Mesothelial cell of epicardium (in vitro differentiated cells): Measurements from ENCODE around the gene TBX15. TPM values are rescaled to one million over a fixed set of nuclear protein-coding genes. Genes with fewer than 3 reads are reported as not detected.
"Not testable (repeated sequence)": the region's sequence is repeated elsewhere in the genome, so short reads cannot be mapped to it uniquely, and the experiment has no call there.

ENCODE experiments used
- DNase-seq, 2 experiments: peaks; one replicate each; pipeline ENCODE4 v3.0.0; 2021; ENCODE audit warnings: low spot score in 2 of 2; ENCODE audit not compliant: unreplicated experiment in 2 of 2
- H3K27ac Mint-ChIP-seq: 2 replicates; pipeline ENCODE4 v1.8.0; 2021; ENCODE audit warnings: mixed read lengths
- H3K27me3 Mint-ChIP-seq: 2 replicates; pipeline ENCODE4 v1.8.0; 2021; ENCODE audit warnings: low read depth, mixed read lengths
- H3K36me3 Mint-ChIP-seq: 2 replicates; pipeline ENCODE4 v1.8.0; 2021; ENCODE audit warnings: mixed read lengths
- H3K4me1 Mint-ChIP-seq: 2 replicates; pipeline ENCODE4 v1.8.0; 2021; ENCODE audit warnings: mixed read lengths
- H3K4me3 Mint-ChIP-seq: 2 replicates; pipeline ENCODE4 v1.8.0; 2021; ENCODE audit warnings: mild to moderate bottlenecking, moderate library complexity, mixed read lengths
- H3K9me3 Mint-ChIP-seq: 2 replicates; pipeline ENCODE4 v1.8.0; 2021; ENCODE audit warnings: mixed read lengths
- total RNA-seq: library from RNA; stranded (reverse); gene quantifications from 3 replicates; pipeline ENCODE4 v1.2.1, GENCODE V29; 2021
- TF ChIP-seq, protein P1 (sequence below): fragments of 200-600 bp; sonication (generic); IDR thresholded peaks from one replicate; pipeline ENCODE4 v1.5.0; 2021; ENCODE audit warnings: antibody characterized with exemption; ENCODE audit not compliant: unreplicated experiment

Gene TBX15
- total RNA-seq, 1 donor from 2014 or later = not detected

DNA sequence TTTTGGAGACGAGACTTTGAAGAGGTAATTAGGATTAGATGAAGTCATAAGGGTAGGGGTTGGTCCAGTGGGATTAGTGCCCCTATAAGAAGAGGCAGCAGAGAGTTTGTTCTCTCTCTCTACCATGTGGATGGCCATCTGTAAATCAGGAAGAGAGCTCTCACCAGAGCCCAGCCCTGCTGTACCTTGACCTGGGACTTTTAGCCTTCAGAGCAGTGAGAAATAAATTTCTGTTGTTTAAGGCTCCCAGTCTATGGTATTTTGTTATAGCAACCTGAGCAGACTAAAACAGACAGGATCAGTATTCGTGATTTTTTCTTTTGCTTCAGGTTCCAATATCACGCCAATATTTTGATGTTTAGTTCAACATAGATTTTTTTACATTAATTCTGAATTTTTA lies 30.0 kb downstream of the TBX15 start:
- TF ChIP-seq, protein P1, sequence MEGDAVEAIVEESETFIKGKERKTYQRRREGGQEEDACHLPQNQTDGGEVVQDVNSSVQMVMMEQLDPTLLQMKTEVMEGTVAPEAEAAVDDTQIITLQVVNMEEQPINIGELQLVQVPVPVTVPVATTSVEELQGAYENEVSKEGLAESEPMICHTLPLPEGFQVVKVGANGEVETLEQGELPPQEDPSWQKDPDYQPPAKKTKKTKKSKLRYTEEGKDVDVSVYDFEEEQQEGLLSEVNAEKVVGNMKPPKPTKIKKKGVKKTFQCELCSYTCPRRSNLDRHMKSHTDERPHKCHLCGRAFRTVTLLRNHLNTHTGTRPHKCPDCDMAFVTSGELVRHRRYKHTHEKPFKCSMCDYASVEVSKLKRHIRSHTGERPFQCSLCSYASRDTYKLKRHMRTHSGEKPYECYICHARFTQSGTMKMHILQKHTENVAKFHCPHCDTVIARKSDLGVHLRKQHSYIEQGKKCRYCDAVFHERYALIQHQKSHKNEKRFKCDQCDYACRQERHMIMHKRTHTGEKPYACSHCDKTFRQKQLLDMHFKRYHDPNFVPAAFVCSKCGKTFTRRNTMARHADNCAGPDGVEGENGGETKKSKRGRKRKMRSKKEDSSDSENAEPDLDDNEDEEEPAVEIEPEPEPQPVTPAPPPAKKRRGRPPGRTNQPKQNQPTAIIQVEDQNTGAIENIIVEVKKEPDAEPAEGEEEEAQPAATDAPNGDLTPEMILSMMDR = no peak
- H3K9me3 Mint-ChIP-seq = no peaks in the 10 kb centered on the region
- no peaks in the 10 kb centered on the region for H3K36me3 Mint-ChIP-seq
- peaks cover 40% of the 10 kb centered on the region for H3K27me3 Mint-ChIP-seq
- H3K4me1 Mint-ChIP-seq = no peaks in the 10 kb centered on the region
- H3K4me3 Mint-ChIP-seq = no peak overlapping the region
- no peak for DNase-seq
- no peak overlapping the region for H3K27ac Mint-ChIP-seq

DNA sequence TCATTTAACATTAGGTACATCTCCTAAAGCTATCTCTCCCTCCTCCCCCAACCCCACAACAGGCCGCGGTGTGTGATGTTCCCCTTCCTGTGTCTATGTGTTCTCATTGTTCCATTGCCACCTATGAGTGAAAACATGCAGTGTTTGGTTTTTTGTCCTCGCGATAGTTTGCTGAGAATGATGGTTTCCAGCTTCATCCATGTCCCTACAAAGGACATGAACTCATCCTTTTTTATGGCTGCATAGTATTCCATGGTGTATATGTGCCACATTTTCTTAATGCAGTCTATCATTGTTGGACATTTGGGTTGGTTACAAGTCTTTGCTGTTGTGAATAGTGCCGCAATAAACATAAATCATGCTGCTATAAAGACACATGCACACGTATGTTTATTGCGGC lies 30.6 kb downstream of the TBX15 start:
- not testable (repeated sequence) for H3K27ac Mint-ChIP-seq, H3K4me3 Mint-ChIP-seq, H3K36me3 Mint-ChIP-seq, DNase-seq, H3K9me3 Mint-ChIP-seq, H3K4me1 Mint-ChIP-seq
- H3K27me3 Mint-ChIP-seq = peaks cover 37% of the 10 kb centered on the region

DNA sequence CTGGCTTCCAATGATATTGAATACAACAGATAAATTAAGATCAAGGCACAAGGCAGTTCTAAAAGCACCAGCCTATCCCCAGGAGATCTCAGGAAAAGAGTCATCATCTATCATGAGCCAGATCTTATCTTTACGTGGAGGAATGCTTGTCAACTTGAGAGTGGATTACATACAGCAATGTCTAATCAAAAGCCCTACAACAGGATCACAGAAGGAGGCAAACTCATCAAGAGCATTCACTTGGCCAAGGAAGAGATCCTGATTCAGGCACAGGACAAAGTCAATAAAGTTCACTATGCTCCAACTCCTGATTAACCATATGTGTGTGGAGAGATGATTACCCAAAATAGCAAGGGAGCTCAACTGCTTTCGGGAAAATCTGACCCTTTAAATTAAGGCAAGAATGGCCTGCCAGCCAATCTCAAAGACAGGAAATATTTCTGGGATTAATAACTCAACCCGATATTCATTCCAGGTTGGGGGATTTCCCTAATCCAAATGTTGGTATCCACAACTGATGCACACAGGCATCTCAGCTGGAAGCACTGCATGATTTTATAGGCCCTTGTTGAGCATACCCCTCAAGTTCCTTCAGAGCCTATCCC lies 33.7 kb downstream of the TBX15 start:
- Mint-ChIP-seq H3K4me1 (no peaks in the 10 kb centered on the region), H3K9me3 (no peaks in the 10 kb centered on the region), H3K27ac (no peak overlapping the region), H3K27me3 (peaks cover 8% of the 10 kb centered on the region), H3K4me3 (no peak overlapping the region), H3K36me3 (no peaks in the 10 kb centered on the region)
- no peak for DNase-seq
- TF ChIP-seq, protein P1 = no peak

DNA sequence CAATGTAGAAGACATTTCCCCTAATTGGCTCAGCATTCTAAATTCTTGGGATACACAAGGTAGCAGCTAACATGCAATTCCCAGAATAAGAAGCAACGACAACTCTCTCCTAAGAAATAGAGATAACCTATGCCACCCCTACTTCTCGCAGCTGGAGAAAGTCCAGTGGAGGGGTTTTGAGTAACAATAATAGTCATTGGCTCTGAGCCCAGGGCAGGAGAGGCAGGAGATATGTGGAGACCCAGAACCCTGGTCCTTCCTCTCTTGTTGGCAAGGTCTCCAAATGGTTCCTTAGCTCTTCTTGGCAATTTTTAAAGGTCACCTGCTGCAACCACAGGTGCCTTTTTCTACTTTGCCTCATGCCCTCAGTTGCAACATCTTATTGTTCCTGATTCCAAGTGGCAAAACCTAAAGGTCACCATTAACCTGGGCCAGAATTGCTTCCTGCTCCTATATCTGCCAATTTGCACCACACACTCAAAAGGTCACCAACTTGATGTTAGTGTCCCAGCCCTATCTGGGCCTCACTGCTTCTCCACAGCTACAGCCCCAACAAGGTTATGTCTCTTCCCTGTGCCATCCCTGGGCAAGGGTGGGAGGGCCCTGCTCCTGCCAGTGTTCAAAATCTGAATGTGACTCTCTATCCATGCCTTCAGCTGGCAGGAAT lies 36.7 kb downstream of the TBX15 start:
- H3K4me3 Mint-ChIP-seq = no peak overlapping the region
- H3K27ac Mint-ChIP-seq = no peak overlapping the region
- no peak for DNase-seq
- no peaks in the 10 kb centered on the region for H3K36me3 Mint-ChIP-seq
- no peaks in the 10 kb centered on the region for H3K4me1 Mint-ChIP-seq
- H3K27me3 Mint-ChIP-seq = peaks cover 8% of the 10 kb centered on the region
- TF ChIP-seq, protein P1 = no peak
- no peaks in the 10 kb centered on the region for H3K9me3 Mint-ChIP-seq

DNA sequence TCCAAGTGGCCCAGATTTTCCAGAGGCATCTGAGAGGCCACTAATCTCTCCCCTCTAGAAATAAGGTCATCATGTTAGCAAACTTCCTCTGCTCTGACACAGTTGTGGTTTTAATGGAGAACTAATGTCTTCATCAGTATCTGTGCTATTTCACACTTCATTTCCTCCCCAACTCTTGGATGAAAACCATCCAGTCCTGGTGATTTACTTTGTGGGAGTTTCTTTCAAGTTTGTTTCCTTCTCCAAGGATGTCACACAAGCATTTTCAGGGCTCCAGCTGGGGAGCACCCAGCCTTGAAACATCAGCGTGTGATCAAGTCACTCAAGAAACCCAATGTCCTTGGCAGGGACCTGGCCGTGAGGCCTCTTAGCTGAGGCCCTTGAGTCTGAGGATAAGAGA lies 38.8 kb downstream of the TBX15 start:
- Mint-ChIP-seq H3K4me3 (no peak overlapping the region), H3K27ac (no peak overlapping the region), H3K27me3 (peaks cover 22% of the 10 kb centered on the region), H3K9me3 (no peaks in the 10 kb centered on the region), H3K4me1 (no peaks in the 10 kb centered on the region), H3K36me3 (no peaks in the 10 kb centered on the region)
- no peak for DNase-seq
- TF ChIP-seq, protein P1 = no peak

DNA sequence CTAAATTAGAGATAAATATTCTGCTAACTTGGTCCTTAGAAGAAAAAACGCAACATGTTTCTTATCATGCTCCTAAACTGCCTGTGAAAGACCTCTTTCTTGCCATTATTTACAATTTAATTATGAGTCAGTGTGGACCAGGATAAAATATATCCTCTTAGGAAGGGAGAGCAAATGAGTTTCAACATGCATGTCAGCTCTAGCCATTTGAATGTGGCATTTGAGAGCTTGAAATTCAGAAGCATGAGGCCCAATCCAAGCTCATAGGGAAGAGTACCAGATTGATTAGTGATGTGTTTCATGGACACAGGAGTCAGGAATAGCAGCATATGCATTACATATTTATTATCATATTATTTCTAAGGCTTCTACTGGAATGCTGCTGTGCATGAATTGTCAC lies 39.3 kb downstream of the TBX15 start:
- no peaks in the 10 kb centered on the region for H3K36me3 Mint-ChIP-seq
- no peak overlapping the region for H3K27ac Mint-ChIP-seq
- no peak overlapping the region for H3K4me3 Mint-ChIP-seq
- TF ChIP-seq, protein P1 = no peak
- no peaks in the 10 kb centered on the region for H3K9me3 Mint-ChIP-seq
- DNase-seq = no peak
- no peaks in the 10 kb centered on the region for H3K4me1 Mint-ChIP-seq
- peaks cover 27% of the 10 kb centered on the region for H3K27me3 Mint-ChIP-seq
